Inflammatory macrophage (primary cell): ENCODE data around the gene CLEC18A.
"Not testable (repeated sequence)": the region's sequence is repeated elsewhere in the genome, so short reads cannot be mapped to it uniquely, and the experiment has no call there.

ENCODE experiments used
- DNase-seq, 2 donors: peaks; one replicate each; pipeline ENCODE4 v3.0.0-alpha.2; 2020 to 2022
- total RNA-seq, 18 experiments: gene quantifications; one replicate each; lab custom pipeline; 2026; ENCODE audit warnings: mixed read lengths in 6 of 18, inconsistent platforms in 2 of 18; lab: John Stamatoyannopoulos, UW

CLEC18A gene
- total RNA-seq = 0.09 to 0.72 (median 0.27) reads per million in 18 experiments

- DNase-seq = not testable (repeated sequence)
Observed at GRCh38 chr16:69951017-69951671, at the start of gene CLEC18A. TSS of gene CLEC18A (plus strand) at chr16:69951334. CDS start at chr16:69951367, 33 bp downstream.

- DNase-seq = no peak
Observed at GRCh38 chr16:69903865-69904415, 47.2 kb upstream of the CLEC18A start.

- no peak for DNase-seq
Observed at GRCh38 chr16:69904495-69905170, 46.5 kb upstream of the CLEC18A start.

- DNase-seq = no peak
Observed at GRCh38 chr16:69905171-69905555, 46.0 kb upstream of the CLEC18A start.

GRCh38 chr16:69906838-69907401, 44.2 kb upstream of the CLEC18A start:
- DNase-seq = no peak

GRCh38 chr16:69909043-69909442, 42.1 kb upstream of the CLEC18A start:
- no peak for DNase-seq

GRCh38 chr16:69909760-69910159, 41.4 kb upstream of the CLEC18A start:
- no peak for DNase-seq

- no peak for DNase-seq
Observed at GRCh38 chr16:69910964-69911363, 40.2 kb upstream of the CLEC18A start.

- no peak for DNase-seq
Observed at GRCh38 chr16:69916462-69916861, 34.7 kb upstream of the CLEC18A start.

GRCh38 chr16:69917311-69917710, 33.8 kb upstream of the CLEC18A start:
- DNase-seq = no peak

- no peak for DNase-seq
Observed at GRCh38 chr16:69917739-69918138, 33.4 kb upstream of the CLEC18A start.

GRCh38 chr16:69918241-69918640, 32.9 kb upstream of the CLEC18A start:
- DNase-seq = no peak

- DNase-seq = no peak
Observed at GRCh38 chr16:69921127-69921526, 30.0 kb upstream of the CLEC18A start.

GRCh38 chr16:69922200-69922599, 28.9 kb upstream of the CLEC18A start:
- no peak for DNase-seq

GRCh38 chr16:69924041-69924775, 26.9 kb upstream of the CLEC18A start:
- DNase-seq = no peak

GRCh38 chr16:69924777-69925191, 26.4 kb upstream of the CLEC18A start:
- no peak for DNase-seq

GRCh38 chr16:69925311-69925710, 25.8 kb upstream of the CLEC18A start:
- DNase-seq = no peak

GRCh38 chr16:69926241-69926640, 24.9 kb upstream of the CLEC18A start:
- DNase-seq = no peak

- DNase-seq = no peak
Observed at GRCh38 chr16:69927056-69927757, 23.9 kb upstream of the CLEC18A start.

- no peak for DNase-seq
Observed at GRCh38 chr16:69928856-69929400, 22.2 kb upstream of the CLEC18A start.

- DNase-seq = no peak
Observed at GRCh38 chr16:69929480-69929879, 21.7 kb upstream of the CLEC18A start.
